WTC11 (cell line): ENCODE measurements around the gene ZIC4. TPM values are rescaled to one million over a fixed set of nuclear protein-coding genes. Genes with fewer than 3 reads are reported as not detected.

Experiments used
- ATAC-seq: fragments of 200-7000 bp; cut with Tn5 transposase; 2 replicates; pipeline ENCODE4 v1.10.0; 2021; ENCODE audit warnings: mild to moderate bottlenecking, moderate library complexity
- CTCF ChIA-PET: fragments of 300-600 bp; sonication (Branson Sonifier 250); formaldehyde crosslinking; loops from one replicate; lab custom pipeline; 2021; ENCODE audit warnings: antibody characterized with exemption; lab: Charles Lee
- POLR2A ChIA-PET: fragments of 350-600 bp; sonication (Branson Sonifier 250); formaldehyde crosslinking; loops from one replicate; lab custom pipeline; 2021; ENCODE audit warnings: antibody characterized with exemption; lab: Charles Lee
- DNase-seq: peaks from one replicate; pipeline ENCODE4 v3.0.0; 2021; ENCODE audit warnings: low spot score
- H3K27ac Mint-ChIP-seq: 2 replicates; pipeline ENCODE4 v1.8.0; 2021; ENCODE audit warnings: mixed read lengths
- H3K27me3 Mint-ChIP-seq: 2 replicates; pipeline ENCODE4 v1.8.0; 2021; ENCODE audit warnings: low read depth, mild to moderate bottlenecking, moderate library complexity, mixed read lengths
- H3K36me3 Mint-ChIP-seq: 2 replicates; pipeline ENCODE4 v1.8.0; 2021; ENCODE audit warnings: mixed read lengths
- H3K4me1 Mint-ChIP-seq: 2 replicates; pipeline ENCODE4 v1.8.0; 2022; ENCODE audit warnings: mixed read lengths
- H3K4me3 Mint-ChIP-seq: 2 replicates; pipeline ENCODE4 v1.8.0; 2021; ENCODE audit warnings: mild to moderate bottlenecking, moderate library complexity, mixed read lengths
- H3K9me3 Mint-ChIP-seq: 2 replicates; pipeline ENCODE4 v1.8.0; 2021; ENCODE audit warnings: mixed read lengths
- ATF1 ChIP-seq: sonication (generic); formaldehyde crosslinking; IDR thresholded peaks from 2 replicates; pipeline ENCODE4 v1.8.1; 2023; ENCODE audit warnings: mild to moderate bottlenecking, moderate library complexity, missing genetic modification reagents
- CREM ChIP-seq: sonication (generic); formaldehyde crosslinking; IDR thresholded peaks from 2 replicates; pipeline ENCODE4 v1.8.1; 2022; ENCODE audit warnings: mild to moderate bottlenecking, missing genetic modification reagents, moderate library complexity
- GABPB1 ChIP-seq: sonication (generic); formaldehyde crosslinking; IDR thresholded peaks from 2 replicates; pipeline ENCODE4 v1.8.1; 2023; ENCODE audit warnings: mild to moderate bottlenecking, missing genetic modification reagents
- GRHL2 ChIP-seq: fragments of 250-450 bp; sonication (Bioruptor Pico); IDR thresholded peaks from 2 replicates; pipeline ENCODE4 v1.8.0; 2022; ENCODE audit warnings: mild to moderate bottlenecking, moderate library complexity; ENCODE audit not compliant: insufficient replicate concordance, severe bottlenecking
- HMGA2 ChIP-seq: fragments of 250-450 bp; sonication (Bioruptor Pico); IDR thresholded peaks from 2 replicates; pipeline ENCODE4 v1.4.0; 2021; ENCODE audit warnings: mild to moderate bottlenecking, moderate library complexity
- IRF2 ChIP-seq: sonication (generic); formaldehyde crosslinking; IDR thresholded peaks from 2 replicates; pipeline ENCODE4 v1.8.0; 2022; ENCODE audit warnings: low read depth, missing genetic modification reagents, borderline replicate concordance
- NFYB ChIP-seq: sonication (generic); formaldehyde crosslinking; conservative IDR thresholded peaks from 2 replicates; pipeline ENCODE4 v1.8.0; 2022; ENCODE audit warnings: low read depth, missing genetic modification reagents
- NR1H2 ChIP-seq: sonication (generic); formaldehyde crosslinking; IDR thresholded peaks from 2 replicates; pipeline ENCODE4 v1.9.0; 2021; ENCODE audit warnings: mild to moderate bottlenecking, moderate library complexity, missing genetic modification reagents
- OVOL2 ChIP-seq: fragments of 250-450 bp; sonication (Bioruptor Pico); IDR thresholded peaks from 2 replicates; pipeline ENCODE4 v1.9.0; 2021; ENCODE audit warnings: mild to moderate bottlenecking, borderline replicate concordance
- PRRX2 ChIP-seq: fragments of 250-450 bp; sonication (Bioruptor Pico); IDR thresholded peaks from 2 replicates; pipeline ENCODE4 v1.8.0; 2021; ENCODE audit warnings: mild to moderate bottlenecking
- ZNF423 ChIP-seq: fragments of 250-450 bp; sonication (Bioruptor Pico); IDR thresholded peaks from 2 replicates; pipeline ENCODE4 v2.1.2; 2022; ENCODE audit warnings: mild to moderate bottlenecking, moderate library complexity
- total RNA-seq: library from RNA; stranded (reverse); gene quantifications from 3 replicates; pipeline ENCODE4 v1.2.3, GENCODE V29; 2021
- TF ChIP-seq, protein P1 (sequence below): fragments of 200-600 bp; IDR thresholded peaks from 2 replicates; pipeline ENCODE4 v1.8.0; 2022; ENCODE audit warnings: antibody characterized with exemption
- TF ChIP-seq, protein P2 (sequence below): sonication (generic); formaldehyde crosslinking; IDR thresholded peaks from 2 replicates; pipeline ENCODE4 v1.8.1; 2023; ENCODE audit warnings: mild to moderate bottlenecking, missing genetic modification reagents, moderate library complexity
- TF ChIP-seq, protein P3 (sequence below): sonication (generic); formaldehyde crosslinking; IDR thresholded peaks from 2 replicates; pipeline ENCODE4 v1.8.1; 2022; ENCODE audit warnings: mild to moderate bottlenecking, moderate library complexity, missing genetic modification reagents
- TF ChIP-seq, protein P4 (sequence below): sonication (generic); formaldehyde crosslinking; IDR thresholded peaks from 2 replicates; pipeline ENCODE4 v1.8.1; 2023; ENCODE audit warnings: mild to moderate bottlenecking, missing genetic modification reagents, moderate library complexity
- TF ChIP-seq, protein P5 (sequence below): sonication (generic); formaldehyde crosslinking; IDR thresholded peaks from 2 replicates; pipeline ENCODE4 v1.8.1; 2022; ENCODE audit warnings: mild to moderate bottlenecking, missing genetic modification reagents, moderate library complexity, borderline replicate concordance
- TF ChIP-seq, protein P6 (sequence below): fragments of 250-450 bp; sonication (Bioruptor Pico); IDR thresholded peaks from 2 replicates; pipeline ENCODE4 v1.9.0; 2021; ENCODE audit warnings: mild to moderate bottlenecking, borderline replicate concordance

ZIC4 gene
- total RNA-seq, 1 experiment from 2014 or later, result 3.5 TPM

DNA sequence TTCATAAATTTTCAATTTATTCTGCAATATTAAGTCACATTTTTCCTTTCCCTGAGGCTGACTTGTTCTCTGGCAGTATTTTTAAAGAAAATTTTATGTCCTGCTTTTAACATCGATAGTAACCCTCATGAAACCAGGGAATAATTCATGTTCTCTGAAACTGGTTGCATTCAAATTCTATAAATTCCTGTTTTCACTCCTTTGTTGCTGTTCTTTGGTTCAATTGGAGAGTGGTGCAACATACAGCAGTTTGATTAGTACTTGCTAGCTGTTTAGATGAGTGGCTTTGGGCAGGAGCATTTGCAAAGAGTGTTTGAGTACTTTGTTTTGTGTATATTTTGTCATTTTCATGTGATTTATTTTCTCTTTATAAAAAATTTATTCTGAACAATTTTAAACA is 22.0 kb upstream of the ZIC4 start (continued):
- TF ChIP-seq, protein P1, sequence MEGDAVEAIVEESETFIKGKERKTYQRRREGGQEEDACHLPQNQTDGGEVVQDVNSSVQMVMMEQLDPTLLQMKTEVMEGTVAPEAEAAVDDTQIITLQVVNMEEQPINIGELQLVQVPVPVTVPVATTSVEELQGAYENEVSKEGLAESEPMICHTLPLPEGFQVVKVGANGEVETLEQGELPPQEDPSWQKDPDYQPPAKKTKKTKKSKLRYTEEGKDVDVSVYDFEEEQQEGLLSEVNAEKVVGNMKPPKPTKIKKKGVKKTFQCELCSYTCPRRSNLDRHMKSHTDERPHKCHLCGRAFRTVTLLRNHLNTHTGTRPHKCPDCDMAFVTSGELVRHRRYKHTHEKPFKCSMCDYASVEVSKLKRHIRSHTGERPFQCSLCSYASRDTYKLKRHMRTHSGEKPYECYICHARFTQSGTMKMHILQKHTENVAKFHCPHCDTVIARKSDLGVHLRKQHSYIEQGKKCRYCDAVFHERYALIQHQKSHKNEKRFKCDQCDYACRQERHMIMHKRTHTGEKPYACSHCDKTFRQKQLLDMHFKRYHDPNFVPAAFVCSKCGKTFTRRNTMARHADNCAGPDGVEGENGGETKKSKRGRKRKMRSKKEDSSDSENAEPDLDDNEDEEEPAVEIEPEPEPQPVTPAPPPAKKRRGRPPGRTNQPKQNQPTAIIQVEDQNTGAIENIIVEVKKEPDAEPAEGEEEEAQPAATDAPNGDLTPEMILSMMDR, result no peak
- no peak for TF ChIP-seq PRRX2
- TF ChIP-seq, protein P2, sequence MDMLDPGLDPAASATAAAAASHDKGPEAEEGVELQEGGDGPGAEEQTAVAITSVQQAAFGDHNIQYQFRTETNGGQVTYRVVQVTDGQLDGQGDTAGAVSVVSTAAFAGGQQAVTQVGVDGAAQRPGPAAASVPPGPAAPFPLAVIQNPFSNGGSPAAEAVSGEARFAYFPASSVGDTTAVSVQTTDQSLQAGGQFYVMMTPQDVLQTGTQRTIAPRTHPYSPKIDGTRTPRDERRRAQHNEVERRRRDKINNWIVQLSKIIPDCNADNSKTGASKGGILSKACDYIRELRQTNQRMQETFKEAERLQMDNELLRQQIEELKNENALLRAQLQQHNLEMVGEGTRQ (CRISPR knock-in tag), result no peak
- TF ChIP-seq, protein P3, sequence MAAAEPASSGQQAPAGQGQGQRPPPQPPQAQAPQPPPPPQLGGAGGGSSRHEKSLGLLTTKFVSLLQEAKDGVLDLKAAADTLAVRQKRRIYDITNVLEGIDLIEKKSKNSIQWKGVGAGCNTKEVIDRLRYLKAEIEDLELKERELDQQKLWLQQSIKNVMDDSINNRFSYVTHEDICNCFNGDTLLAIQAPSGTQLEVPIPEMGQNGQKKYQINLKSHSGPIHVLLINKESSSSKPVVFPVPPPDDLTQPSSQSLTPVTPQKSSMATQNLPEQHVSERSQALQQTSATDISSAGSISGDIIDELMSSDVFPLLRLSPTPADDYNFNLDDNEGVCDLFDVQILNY (CRISPR knock-in tag), result no peak
- TF ChIP-seq, protein P4, sequence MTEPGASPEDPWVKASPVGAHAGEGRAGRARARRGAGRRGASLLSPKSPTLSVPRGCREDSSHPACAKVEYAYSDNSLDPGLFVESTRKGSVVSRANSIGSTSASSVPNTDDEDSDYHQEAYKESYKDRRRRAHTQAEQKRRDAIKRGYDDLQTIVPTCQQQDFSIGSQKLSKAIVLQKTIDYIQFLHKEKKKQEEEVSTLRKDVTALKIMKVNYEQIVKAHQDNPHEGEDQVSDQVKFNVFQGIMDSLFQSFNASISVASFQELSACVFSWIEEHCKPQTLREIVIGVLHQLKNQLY (CRISPR knock-in tag), result no peak

DNA sequence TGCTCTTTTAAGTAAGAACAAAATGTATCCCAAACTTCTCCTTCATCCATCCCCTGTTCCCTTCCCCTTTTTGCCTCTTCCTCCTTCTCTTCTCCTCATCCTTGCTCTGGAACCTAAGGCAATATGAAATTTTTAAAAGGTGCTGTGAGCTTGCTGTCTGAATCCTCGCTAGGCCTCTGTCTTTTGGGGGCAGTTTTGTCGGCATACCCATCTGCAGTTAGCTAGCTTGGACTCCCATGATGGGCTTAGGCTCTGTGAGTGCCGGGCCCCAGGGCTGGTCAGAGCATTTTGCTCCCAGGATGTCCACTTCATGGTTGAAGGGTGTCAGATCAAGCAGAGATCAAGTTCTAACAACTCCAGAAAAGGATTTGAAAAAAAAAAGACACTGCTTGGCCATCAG is 21.4 kb upstream of the ZIC4 start:
- no peaks in the 10 kb centered on the region for H3K9me3 Mint-ChIP-seq
- no peaks in the 10 kb centered on the region for H3K36me3 Mint-ChIP-seq
- TF ChIP-seq, protein P5, sequence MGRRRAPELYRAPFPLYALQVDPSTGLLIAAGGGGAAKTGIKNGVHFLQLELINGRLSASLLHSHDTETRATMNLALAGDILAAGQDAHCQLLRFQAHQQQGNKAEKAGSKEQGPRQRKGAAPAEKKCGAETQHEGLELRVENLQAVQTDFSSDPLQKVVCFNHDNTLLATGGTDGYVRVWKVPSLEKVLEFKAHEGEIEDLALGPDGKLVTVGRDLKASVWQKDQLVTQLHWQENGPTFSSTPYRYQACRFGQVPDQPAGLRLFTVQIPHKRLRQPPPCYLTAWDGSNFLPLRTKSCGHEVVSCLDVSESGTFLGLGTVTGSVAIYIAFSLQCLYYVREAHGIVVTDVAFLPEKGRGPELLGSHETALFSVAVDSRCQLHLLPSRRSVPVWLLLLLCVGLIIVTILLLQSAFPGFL (CRISPR knock-in tag), result no peak
- DNase-seq (no peak), ATAC-seq (no peak)
- no peak overlapping the region for H3K4me3 Mint-ChIP-seq
- peaks cover 21% of the 10 kb centered on the region for H3K4me1 Mint-ChIP-seq
- CTCF ChIA-PET, result interaction anchor here (1.8 kb wide), 1 partner anchor 44 kb away, joined by 6 read pairs; no protein-coding TSS in a partner anchor
- peaks cover 37% of the 10 kb centered on the region for H3K27me3 Mint-ChIP-seq
- H3K27ac Mint-ChIP-seq, result no peak overlapping the region
- POLR2A ChIA-PET, result interaction anchor here (1.2 kb wide), 1 partner anchor 30 kb away, joined by 3 read pairs; no protein-coding TSS in a partner anchor

DNA sequence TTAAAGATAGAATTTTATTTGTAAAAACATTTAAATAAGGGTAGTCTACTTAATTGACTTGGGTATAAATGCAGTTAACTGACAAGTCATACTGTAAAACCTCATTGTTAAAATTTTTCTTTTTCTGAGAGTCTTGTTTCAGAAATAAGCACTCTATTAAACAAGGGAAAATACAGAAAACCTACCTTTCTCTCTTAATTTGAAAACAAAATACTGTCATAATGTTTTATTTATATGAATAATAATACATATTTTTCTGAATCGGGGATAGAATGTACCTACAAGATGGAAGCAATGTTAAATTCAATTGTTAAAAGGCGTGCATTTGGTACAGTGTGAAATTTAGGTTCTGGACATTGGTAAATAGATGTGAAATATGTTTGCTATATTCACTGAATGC is 20.6 kb upstream of the ZIC4 start:
- Mint-ChIP-seq H3K27ac (no peak overlapping the region), H3K27me3 (peaks cover 45% of the 10 kb centered on the region), H3K9me3 (no peaks in the 10 kb centered on the region)

More for the DNA sequence above, 20.6 kb upstream of the ZIC4 start:
- ChIA-PET POLR2A (no interaction called here), CTCF (no interaction called here)
- Mint-ChIP-seq H3K4me1 (peaks cover 29% of the 10 kb centered on the region), H3K36me3 (no peaks in the 10 kb centered on the region), H3K4me3 (no peak overlapping the region)
- DNase-seq, result no peak
- TF ChIP-seq HMGA2 (CRISPR knock-in tag), result no peak
- TF ChIP-seq ATF1 (CRISPR knock-in tag), result no peak
- TF ChIP-seq NFYB (CRISPR knock-in tag), result no peak
- no peak for TF ChIP-seq CREM
- no peak for TF ChIP-seq GABPB1
- TF ChIP-seq, protein P6, sequence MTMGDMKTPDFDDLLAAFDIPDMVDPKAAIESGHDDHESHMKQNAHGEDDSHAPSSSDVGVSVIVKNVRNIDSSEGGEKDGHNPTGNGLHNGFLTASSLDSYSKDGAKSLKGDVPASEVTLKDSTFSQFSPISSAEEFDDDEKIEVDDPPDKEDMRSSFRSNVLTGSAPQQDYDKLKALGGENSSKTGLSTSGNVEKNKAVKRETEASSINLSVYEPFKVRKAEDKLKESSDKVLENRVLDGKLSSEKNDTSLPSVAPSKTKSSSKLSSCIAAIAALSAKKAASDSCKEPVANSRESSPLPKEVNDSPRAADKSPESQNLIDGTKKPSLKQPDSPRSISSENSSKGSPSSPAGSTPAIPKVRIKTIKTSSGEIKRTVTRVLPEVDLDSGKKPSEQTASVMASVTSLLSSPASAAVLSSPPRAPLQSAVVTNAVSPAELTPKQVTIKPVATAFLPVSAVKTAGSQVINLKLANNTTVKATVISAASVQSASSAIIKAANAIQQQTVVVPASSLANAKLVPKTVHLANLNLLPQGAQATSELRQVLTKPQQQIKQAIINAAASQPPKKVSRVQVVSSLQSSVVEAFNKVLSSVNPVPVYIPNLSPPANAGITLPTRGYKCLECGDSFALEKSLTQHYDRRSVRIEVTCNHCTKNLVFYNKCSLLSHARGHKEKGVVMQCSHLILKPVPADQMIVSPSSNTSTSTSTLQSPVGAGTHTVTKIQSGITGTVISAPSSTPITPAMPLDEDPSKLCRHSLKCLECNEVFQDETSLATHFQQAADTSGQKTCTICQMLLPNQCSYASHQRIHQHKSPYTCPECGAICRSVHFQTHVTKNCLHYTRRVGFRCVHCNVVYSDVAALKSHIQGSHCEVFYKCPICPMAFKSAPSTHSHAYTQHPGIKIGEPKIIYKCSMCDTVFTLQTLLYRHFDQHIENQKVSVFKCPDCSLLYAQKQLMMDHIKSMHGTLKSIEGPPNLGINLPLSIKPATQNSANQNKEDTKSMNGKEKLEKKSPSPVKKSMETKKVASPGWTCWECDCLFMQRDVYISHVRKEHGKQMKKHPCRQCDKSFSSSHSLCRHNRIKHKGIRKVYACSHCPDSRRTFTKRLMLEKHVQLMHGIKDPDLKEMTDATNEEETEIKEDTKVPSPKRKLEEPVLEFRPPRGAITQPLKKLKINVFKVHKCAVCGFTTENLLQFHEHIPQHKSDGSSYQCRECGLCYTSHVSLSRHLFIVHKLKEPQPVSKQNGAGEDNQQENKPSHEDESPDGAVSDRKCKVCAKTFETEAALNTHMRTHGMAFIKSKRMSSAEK (CRISPR knock-in tag), result no peak
- TF ChIP-seq GRHL2 (CRISPR knock-in tag), result no peak
- no peak for TF ChIP-seq IRF2 (CRISPR knock-in tag)
- TF ChIP-seq NR1H2 (CRISPR knock-in tag), result no peak
- TF ChIP-seq ZNF423 (CRISPR knock-in tag), result no peak
- no peak for TF ChIP-seq OVOL2 (CRISPR knock-in tag)
- no peak for ATAC-seq
